MG63 (cell line): ENCODE results near the gene PSD. TPM values are rescaled to one million over a fixed set of nuclear protein-coding genes. Genes with fewer than 3 reads are reported as not detected.

Experiments used
- DNase-seq: peaks from one replicate; pipeline ENCODE4 v3.0.0-alpha.2; 2020
- H3K27me3 ChIP-seq: fragments of 250-450 bp; sonication (Bioruptor Pico); 2 replicates; pipeline ENCODE4 v1.5.1; 2020; ENCODE audit warnings: mild to moderate bottlenecking, moderate library complexity
- H3K36me3 ChIP-seq: fragments of 250-450 bp; sonication (Bioruptor Pico); 2 replicates; pipeline ENCODE4 v1.5.1; 2020; ENCODE audit warnings: mild to moderate bottlenecking, moderate library complexity
- H3K4me3 ChIP-seq: fragments of 250-450 bp; sonication (Bioruptor Pico); 2 replicates; pipeline ENCODE4 v1.5.1; 2020; ENCODE audit warnings: mild to moderate bottlenecking, moderate library complexity
- H3K9me3 ChIP-seq: fragments of 250-450 bp; sonication (Bioruptor Pico); 2 replicates; pipeline ENCODE4 v1.5.1; 2020; ENCODE audit warnings: mild to moderate bottlenecking, moderate library complexity
- total RNA-seq: library from RNA; depleted of rRNA; stranded (reverse); fragments of >200 nt; shearing (Covaris generic); gene quantifications from 2 replicates; pipeline ENCODE4 v1.2.3, GENCODE V29; 2014; ENCODE audit warnings: low replicate concordance; rRNA removed

Gene PSD
- total RNA-seq, 1 experiment from 2014 or later, result not detected

DNA sequence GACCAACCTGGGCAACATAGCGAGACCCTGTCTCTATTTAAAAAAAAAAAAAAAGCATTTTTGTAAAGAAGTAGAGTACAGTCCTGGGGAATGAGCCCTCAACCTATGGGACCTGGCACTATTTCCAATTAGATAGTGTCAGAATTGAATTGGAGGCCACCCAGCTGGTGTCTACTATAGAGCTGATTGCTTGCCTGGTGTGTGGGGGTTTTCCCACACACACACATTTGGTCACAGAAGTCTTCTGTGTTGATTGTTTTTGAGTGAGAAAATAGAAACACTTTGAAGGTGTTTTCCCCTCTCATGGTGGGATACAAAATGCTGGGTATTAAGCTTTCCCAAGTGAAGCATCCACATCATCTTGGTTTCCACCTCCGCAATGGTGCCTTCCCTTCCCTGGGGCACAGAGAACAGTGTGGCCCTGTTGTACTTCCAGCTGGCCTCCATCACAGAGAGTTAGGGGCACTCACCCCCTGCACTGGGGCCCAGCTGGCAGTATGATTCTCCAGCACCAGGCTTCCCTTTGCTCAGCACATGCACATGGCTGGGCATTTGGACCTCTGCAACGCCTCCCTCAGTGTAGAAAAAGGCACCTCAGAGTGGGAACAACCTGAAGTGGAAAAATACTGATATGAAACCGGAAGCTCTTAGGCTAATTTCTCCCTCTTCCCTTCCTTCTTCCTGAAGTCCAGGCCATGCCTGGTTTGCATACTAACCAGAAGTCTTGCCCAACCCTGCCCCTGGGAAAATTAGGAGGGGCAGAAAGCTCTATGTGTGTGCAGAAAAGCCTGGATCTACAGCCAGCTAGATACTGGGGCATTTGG is 33.8 kb downstream of the PSD start:
- Histone ChIP-seq H3K9me3 (no peaks in the 10 kb centered on the region), H3K27me3 (no peaks in the 10 kb centered on the region; the same call in 1 of the 2 replicates), H3K36me3 (no peaks in the 10 kb centered on the region), H3K4me3 (no peak overlapping the region)
- no peak for DNase-seq

GRCh38 chr10:102384053-102384452 is 34.5 kb downstream of the PSD start:
- Histone ChIP-seq H3K27me3 (no peaks in the 10 kb centered on the region), H3K36me3 (no peaks in the 10 kb centered on the region; the same call in 1 of the 2 replicates), H3K4me3 (no peak overlapping the region), H3K9me3 (no peaks in the 10 kb centered on the region)
- DNase-seq, result no peak

GRCh38 chr10:102382871-102383270 is 35.7 kb downstream of the PSD start:
- H3K36me3 ChIP-seq, result peaks cover 2% of the 10 kb centered on the region
- H3K4me3 ChIP-seq, result no peak overlapping the region
- no peaks in the 10 kb centered on the region for H3K9me3 ChIP-seq
- H3K27me3 ChIP-seq, result no peaks in the 10 kb centered on the region
- no peak for DNase-seq

GRCh38 chr10:102381983-102382382 is 36.6 kb downstream of the PSD start:
- no peaks in the 10 kb centered on the region for H3K9me3 ChIP-seq
- H3K4me3 ChIP-seq, result no peak overlapping the region
- peaks cover 7% of the 10 kb centered on the region for H3K36me3 ChIP-seq
- DNase-seq, result no peak
- H3K27me3 ChIP-seq, result no peaks in the 10 kb centered on the region

DNA sequence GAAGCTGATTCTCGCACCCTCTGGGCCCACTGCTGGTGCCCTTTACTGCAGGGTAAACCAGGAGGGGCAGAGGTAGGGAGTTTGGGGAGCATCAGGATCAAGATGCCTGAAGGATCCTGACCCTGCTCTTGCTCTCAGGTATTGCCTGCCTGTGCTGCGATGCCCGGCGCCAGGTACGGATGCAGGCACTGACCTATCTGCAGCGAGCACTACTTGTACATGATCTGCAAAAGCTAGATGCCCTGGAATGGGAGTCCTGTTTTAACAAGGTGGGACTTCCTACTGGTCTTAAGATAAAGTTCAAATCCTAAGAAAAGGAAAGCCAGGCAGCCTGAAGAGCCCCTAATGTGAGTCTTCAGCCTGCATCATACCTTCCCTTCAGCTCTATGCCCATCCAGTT is 39.2 kb downstream of the PSD start:
- DNase-seq, result no peak
- Histone ChIP-seq H3K36me3 (peaks cover 19% of the 10 kb centered on the region), H3K27me3 (no peaks in the 10 kb centered on the region), H3K4me3 (no peak overlapping the region), H3K9me3 (no peaks in the 10 kb centered on the region)

GRCh38 chr10:102376901-102377300 is 41.7 kb downstream of the PSD start:
- Histone ChIP-seq H3K27me3 (no peaks in the 10 kb centered on the region), H3K4me3 (no peak overlapping the region), H3K9me3 (no peaks in the 10 kb centered on the region), H3K36me3 (peaks cover 34% of the 10 kb centered on the region)
- no peak for DNase-seq

GRCh38 chr10:102375867-102376266 is 42.7 kb downstream of the PSD start:
- no peaks in the 10 kb centered on the region for H3K9me3 ChIP-seq
- H3K27me3 ChIP-seq, result no peaks in the 10 kb centered on the region
- no peak for DNase-seq
- H3K4me3 ChIP-seq, result no peak overlapping the region
- peaks cover 41% of the 10 kb centered on the region for H3K36me3 ChIP-seq

DNA sequence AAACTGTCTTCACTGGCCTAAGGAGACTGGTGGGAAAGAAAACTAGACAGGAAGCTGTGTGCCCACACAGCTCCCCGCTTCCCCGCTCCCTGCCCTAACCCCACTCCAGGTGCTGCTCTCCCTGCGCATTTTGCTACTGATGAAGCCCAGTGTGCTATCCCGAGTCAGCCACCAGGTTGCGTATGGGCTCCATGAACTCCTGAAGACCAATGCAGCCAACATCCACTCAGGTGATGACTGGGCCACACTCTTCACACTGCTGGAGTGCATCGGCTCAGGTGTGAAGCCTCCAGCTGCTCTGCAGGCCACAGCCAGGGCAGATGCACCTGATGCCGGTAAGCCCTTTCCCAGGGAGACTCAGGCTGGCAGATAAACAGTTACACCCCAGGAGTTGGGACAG is 43.3 kb downstream of the PSD start:
- no peaks in the 10 kb centered on the region for H3K9me3 ChIP-seq
- no peak overlapping the region for H3K4me3 ChIP-seq
- no peak for DNase-seq
- peaks cover 47% of the 10 kb centered on the region for H3K36me3 ChIP-seq
- H3K27me3 ChIP-seq, result no peaks in the 10 kb centered on the region

DNA sequence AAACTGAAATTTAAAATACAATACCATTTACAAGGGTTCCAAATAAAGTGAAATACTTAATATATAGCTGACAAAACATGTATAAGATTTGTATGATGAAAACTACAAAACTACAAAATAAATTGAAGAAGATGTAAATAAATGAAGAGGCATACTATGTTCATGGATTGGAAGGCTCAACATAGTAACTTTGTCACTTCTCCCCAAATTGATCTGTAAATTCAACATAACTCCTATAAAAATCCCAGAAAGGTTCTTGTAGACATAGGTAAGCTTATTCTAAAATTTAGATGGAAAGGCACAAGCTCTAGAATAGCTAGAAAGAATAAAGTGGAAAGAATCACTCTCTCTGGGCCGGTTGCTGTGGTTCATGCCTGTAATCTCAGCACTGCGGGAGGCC is 47.3 kb downstream of the PSD start:
- Histone ChIP-seq H3K36me3 (peaks cover 64% of the 10 kb centered on the region), H3K9me3 (no peaks in the 10 kb centered on the region), H3K4me3 (no peak overlapping the region), H3K27me3 (no peaks in the 10 kb centered on the region)
- DNase-seq, result no peak

DNA sequence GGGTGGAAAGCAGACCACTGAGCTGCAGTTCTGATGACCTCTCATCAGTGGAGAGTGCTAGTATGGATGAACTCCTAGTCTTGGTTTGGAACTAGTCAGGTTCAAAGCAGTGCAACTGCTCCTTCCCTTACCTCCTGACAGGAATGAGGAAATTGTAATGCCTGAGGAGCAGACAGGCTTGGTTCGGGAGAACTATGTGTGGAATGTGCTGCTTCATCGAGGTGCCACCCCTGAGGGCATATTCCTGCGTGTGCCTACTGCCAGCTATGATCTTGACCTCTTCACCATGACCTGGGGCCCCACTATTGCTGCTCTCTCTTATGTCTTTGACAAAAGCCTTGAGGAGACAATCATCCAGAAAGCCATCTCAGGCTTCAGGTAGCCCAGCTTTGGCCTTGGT is 50.5 kb downstream of the PSD start:
- DNase-seq, result no peak
- Histone ChIP-seq H3K36me3 (peaks cover 63% of the 10 kb centered on the region), H3K9me3 (no peaks in the 10 kb centered on the region), H3K4me3 (no peak overlapping the region), H3K27me3 (no peaks in the 10 kb centered on the region)

DNA sequence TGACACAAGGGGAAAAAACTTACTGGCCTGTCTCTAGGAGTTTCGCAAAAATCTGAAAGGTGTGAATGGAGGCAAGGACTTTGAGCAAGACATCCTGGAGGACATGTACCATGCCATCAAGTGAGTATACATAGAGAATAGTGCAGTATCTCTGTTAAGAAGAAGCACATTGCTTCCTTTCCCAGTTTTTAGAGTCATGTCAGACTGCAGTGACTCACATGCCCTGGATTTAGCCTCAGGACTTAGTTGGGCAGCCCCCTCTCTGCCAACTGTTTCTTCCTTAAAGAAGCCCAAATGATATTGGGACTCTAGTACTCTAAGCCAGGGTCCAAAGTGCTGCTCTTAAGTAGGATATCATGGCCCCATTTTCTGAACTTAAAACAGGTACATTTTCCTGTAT is 51.1 kb downstream of the PSD start:
- H3K4me3 ChIP-seq, result no peak overlapping the region
- no peaks in the 10 kb centered on the region for H3K9me3 ChIP-seq
- no peaks in the 10 kb centered on the region for H3K27me3 ChIP-seq
- DNase-seq, result no peak
- H3K36me3 ChIP-seq, result peaks cover 58% of the 10 kb centered on the region

GRCh38 chr10:102358712-102359382 is 59.7 kb downstream of the PSD start:
- no peak overlapping the region for H3K4me3 ChIP-seq
- H3K9me3 ChIP-seq, result no peaks in the 10 kb centered on the region
- DNase-seq, result no peak
- peaks cover 58% of the 10 kb centered on the region for H3K36me3 ChIP-seq
- no peaks in the 10 kb centered on the region for H3K27me3 ChIP-seq

DNA sequence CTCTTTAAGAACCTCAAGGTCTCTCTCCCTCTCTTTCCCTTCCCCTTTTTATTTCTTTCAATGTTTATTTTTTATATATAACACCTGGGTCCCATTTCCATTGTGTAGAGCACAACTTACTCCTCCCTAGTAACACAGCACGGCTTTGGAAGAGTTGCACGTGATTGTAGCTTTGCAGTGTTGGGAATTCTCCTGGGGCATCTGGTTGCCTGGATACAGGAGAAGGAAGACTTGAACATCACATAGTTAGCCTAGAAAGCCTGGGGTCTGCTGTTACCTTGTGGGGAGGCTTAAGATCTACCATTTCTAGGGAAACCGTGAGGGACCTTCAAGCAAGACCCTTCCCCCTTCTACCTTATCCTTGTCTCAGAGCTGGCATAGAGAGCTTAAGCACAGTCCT is 64.1 kb downstream of the PSD start:
- Histone ChIP-seq H3K4me3 (no peak overlapping the region), H3K9me3 (no peaks in the 10 kb centered on the region), H3K27me3 (no peaks in the 10 kb centered on the region), H3K36me3 (peaks cover 58% of the 10 kb centered on the region)
- DNase-seq, result no peak

Other genes with a start within 250 kb of the PSD start
- 0.15 TPM in 1 of 2 replicates, not detected in the other for gene ELOVL3, start 192.5 kb downstream of the PSD start, total RNA-seq
- gene PITX3, start 177.3 kb downstream of the PSD start, total RNA-seq, result not detected in 2 replicates
- 9.5 and 15.8 TPM in 2 replicates for gene GBF1, start 173.3 kb downstream of the PSD start, total RNA-seq
- gene NFKB2, start 23.1 kb downstream of the PSD start, total RNA-seq, result 15.8 and 22.7 TPM in 2 replicates
- 10.7 and 11.2 TPM in 2 replicates for gene FBXL15, start 2.1 kb upstream of the PSD start, total RNA-seq
- gene CUEDC2, start 13.8 kb upstream of the PSD start, total RNA-seq, result 92.1 and 151 TPM in 2 replicates
- not detected in 2 replicates for gene C10orf95, start 32.8 kb upstream of the PSD start, total RNA-seq
- 77.7 and 178 TPM in 2 replicates for gene ACTR1A, start 83.9 kb upstream of the PSD start, total RNA-seq
- gene SUFU, start 85.2 kb upstream of the PSD start, total RNA-seq, result 2.0 and 9.4 TPM in 2 replicates
- 27.8 and 40.9 TPM in 2 replicates for gene TRIM8, start 225.7 kb upstream of the PSD start, total RNA-seq